GM19023 (cell line): ENCODE data around the gene GPALPP1.
"Not testable (repeated sequence)": the region's sequence is repeated elsewhere in the genome, so short reads cannot be mapped to it uniquely, and the experiment has no call there.

Experiments
- ATAC-seq: cut with Tn5 transposase; IDR thresholded peaks from one replicate; pipeline ENCODE4 v1.9.1; 2021; ENCODE audit warnings: mild to moderate bottlenecking, moderate library complexity; ENCODE audit not compliant: unreplicated experiment

Gene GPALPP1, protein sequence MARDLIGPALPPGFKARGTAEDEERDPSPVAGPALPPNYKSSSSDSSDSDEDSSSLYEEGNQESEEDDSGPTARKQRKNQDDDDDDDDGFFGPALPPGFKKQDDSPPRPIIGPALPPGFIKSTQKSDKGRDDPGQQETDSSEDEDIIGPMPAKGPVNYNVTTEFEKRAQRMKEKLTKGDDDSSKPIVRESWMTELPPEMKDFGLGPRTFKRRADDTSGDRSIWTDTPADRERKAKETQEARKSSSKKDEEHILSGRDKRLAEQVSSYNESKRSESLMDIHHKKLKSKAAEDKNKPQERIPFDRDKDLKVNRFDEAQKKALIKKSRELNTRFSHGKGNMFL

DNA sequence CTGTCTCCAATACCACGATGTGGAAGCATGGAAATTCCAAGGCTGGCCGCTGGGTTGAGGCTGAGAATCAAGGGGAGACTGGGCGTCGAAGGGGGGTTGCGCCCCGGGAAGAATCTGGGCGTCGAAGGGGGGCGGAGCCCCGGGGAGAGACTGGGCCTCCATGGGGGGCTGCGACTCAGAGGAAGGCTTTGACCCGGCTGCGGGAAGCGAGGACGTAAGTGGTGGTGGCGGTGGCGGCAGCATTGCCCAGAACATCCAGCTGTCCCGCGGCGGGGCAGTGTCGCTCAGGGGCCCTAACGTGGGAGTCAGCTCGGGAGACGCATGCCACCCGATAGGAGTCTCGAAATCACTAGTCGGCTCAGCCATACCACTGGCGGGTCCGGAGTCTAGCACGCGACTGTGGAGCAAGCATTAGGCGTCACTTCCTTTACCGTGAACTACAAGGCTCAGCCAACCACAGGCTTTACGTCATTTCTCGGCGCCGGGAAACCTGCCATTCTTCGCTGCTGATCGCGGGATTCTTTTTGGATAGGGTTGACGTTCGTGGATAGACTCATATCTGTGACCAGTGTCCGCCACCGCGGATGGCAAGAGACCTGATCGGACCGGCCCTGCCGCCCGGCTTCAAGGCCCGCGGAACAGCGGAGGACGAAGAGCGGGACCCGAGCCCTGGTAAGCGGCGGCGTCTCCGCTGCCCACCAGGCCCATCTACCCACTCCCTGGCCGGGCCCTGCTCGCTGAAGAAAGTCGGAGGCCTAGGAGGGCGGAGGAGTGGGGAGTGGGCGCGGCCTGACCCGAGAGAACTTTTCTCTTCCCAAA, at the start of gene GPALPP1, which contains the start of gene NUFIP1:
Gene GPALPP1, plus strand, starts transcription at position 468 of the 819 bp plus-strand sequence. Its CDS starts 117 bp downstream, at position 585.
Gene NUFIP1, minus strand, starts transcription at position 401 of the 819 bp plus-strand sequence. Its CDS starts 35 bp downstream, at position 366.
- peak; percentile 99 for ATAC-seq

DNA sequence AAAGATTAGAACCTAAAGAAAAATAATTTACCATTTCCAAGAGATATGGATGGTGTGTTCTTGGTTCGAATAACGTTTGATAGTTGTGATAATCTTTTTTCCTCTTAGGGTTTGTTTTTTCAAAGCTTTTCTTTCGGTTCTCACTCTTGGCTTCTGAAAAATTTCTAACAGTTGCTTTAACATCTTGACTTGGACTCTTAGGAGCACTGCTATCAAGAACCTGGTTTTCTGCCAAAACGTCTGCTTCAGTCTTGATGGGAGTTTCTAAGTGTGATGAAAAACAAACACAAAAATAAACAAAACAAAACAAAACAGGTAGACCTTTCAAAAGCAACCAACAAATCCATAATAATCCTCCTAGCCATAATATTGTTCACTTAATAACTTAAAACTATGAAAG, 45.9 kb upstream of the GPALPP1 start:
- ATAC-seq: not testable (repeated sequence)

DNA sequence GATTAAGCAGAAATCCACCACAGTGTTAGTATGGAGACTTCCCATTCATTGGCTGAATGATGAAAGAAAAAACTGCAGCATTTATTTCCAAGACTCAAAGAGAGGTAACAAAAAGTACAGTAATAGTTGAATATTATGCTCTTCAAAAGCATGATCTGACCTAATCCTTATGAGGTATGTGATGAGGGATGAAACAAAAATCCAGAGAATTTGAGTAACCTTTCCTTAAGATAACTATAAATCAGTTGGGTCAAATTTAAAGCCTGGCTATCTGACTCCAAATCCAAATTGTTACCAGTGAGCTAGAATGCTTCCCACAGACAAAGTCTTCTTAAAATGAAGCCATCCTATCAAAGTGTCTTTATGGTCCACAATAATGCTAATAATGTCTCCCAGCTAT, 38.2 kb upstream of the GPALPP1 start:
- ATAC-seq: no peak

DNA sequence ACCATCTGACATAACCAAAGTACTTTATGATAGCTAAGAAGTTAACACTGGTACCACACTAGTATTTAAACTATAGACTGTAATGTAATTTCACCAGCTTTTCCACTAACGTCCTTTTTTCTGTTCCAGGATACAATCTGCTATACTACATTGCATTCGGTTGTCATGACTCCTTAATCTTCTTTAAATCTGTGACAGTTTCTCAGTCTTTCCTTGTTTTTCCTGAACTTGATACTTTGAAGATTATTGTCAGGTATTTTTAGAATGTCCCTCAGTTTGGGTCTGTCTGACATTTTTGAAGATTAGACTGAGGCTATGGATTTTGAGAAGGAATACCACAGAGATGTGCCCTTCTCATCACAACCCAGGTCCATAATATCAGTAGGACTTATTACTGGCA, 36.7 kb upstream of the GPALPP1 start:
- no peak for ATAC-seq

DNA sequence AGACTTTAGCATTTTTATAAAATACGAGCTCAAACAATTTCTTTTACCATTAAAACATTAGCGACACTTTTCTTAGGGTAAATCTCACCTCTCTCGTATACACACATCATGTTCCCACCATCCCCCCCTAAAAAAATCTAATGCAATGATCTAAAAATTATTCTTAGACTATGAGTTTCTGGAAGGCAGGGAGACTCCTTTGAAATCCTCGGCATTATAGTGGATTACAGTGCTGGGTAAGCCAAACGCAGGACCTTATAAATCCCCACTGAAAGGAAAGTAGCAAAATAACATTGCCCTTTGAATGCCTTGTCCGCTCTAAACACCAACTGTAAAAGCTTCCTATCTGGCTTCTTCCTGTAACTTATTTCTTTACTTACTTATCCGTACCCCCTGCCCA, 35.1 kb upstream of the GPALPP1 start:
- ATAC-seq: no peak

DNA sequence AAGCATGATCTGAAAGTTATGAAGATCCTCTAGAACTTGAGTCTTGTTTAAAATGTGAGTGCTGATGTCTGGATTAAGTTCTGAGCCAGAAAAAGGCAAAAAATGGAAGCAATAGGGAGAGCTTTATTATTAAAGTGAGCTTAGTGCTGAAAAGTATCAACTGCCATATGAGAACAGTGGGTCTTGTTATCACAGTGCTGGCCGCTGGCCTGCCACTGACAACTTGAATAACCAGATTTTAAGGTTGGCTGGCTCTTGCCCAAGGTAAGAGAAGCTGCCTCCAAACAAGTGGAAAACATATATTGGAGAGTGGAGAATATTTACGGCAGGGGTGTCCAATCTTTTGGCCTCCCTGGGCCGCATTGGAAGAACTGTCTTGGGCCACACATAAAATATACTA, 33.9 kb upstream of the GPALPP1 start:
- no peak for ATAC-seq

DNA sequence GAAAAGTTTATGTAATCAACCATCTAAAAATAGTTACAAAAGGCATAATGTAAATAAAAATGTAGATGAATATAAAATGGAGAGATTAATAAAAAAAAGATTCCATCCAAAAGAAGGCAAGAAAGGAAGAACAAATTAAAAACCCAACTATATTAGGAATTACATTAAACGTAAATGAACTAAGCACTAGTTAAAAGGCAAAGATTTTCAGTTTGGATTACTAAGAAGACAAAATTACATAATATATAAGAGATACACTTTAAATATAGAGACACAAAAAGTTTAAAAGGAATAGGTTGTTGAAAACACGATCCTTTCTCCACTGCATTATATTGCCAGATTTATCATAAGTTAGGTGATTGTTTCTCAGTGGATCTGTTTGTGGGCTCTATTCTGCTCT, 27.3 kb upstream of the GPALPP1 start:
- ATAC-seq: no peak

DNA sequence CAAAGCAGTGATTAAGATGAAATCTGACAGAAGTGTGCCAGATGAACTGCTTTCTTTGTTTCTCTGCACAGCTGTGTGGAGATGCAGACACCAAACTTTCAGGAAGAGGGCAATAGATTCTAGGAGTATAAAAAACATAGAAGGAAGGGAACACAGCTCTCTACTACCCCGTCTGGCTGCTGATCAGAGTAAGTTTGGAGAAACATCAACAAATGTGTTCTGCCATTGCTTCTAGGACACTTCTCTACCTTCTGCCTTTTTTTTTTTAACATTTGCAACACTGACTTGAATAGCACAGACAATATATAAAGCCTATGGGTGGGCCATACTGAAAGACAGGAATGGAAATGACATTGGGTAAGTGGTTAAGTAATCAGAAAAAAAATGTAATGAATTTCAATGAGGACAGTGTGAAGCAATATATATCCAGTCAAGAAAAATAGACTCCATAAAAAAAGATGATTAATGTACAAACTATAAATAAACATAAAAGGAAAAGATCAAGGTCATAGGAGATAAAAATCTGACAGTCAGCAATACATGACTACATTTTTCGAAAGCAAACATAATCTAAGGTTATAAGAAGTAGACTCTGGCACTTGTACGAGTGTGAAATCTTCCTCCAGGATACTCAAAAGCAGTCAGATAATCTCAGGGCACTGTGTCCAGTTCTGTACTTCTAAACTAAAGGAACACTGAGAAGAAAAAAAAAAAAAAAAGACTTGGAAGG, 21.5 kb upstream of the GPALPP1 start:
- ATAC-seq: no peak

DNA sequence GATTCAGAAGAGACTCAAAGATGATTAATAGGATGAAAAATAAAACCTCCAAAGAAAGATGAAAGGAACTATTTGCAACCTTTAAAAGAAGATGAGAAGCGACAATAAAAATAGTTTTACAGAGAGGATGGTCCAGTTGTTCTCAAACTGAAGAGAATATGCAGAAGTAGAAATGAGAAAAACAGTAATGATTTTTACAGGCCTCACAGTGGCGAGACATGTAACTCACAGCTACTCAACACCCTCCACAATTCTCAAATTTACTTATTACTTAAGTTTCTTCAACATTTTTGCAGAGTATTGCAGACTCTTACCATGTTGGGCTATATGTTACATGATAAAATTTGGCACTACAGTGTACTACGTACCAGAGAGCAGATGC, 20.9 kb upstream of the GPALPP1 start:
- no peak for ATAC-seq

DNA sequence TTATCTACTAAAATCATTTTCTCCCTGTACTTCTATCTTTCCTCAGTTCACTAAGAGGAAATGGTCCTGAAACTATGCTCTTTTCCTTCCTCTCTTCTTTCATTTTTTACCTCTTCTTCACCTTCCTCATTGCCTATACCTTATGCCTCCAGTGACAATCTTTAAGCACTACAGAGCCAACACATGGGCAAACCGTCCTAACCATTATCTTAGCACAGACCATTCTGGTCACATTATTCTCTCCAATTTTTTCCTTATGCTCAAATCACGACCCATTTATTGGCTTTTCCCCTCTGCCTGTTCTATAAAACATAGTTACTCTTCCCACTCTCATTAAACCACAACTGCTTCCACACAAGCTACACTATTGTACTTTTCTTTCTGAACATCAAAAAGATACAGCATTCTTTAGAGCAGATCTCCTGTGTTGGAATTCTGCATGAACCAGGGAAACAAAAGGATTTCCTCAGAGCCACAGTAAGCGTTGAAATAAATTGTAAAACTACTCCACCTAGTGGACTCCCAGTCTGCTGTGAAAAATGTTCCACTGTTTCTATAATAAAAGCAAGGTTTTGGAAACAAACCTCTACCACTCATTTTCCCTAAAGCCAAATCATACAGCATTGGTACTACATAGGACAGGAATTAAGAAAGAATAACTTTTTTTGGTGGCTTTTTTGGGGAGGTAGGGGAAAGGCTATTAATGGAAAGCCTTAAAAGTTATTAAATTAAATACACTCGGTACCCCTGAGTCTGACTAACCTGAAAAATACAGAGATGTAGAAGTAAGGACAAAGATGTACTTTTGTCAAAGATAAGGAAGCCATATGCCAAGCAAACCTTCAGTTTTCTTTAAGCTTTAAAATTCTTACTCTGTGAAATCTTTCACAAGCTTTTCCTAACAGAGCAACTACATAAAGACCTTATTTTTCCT, 19.5 kb upstream of the GPALPP1 start:
- ATAC-seq: no peak

DNA sequence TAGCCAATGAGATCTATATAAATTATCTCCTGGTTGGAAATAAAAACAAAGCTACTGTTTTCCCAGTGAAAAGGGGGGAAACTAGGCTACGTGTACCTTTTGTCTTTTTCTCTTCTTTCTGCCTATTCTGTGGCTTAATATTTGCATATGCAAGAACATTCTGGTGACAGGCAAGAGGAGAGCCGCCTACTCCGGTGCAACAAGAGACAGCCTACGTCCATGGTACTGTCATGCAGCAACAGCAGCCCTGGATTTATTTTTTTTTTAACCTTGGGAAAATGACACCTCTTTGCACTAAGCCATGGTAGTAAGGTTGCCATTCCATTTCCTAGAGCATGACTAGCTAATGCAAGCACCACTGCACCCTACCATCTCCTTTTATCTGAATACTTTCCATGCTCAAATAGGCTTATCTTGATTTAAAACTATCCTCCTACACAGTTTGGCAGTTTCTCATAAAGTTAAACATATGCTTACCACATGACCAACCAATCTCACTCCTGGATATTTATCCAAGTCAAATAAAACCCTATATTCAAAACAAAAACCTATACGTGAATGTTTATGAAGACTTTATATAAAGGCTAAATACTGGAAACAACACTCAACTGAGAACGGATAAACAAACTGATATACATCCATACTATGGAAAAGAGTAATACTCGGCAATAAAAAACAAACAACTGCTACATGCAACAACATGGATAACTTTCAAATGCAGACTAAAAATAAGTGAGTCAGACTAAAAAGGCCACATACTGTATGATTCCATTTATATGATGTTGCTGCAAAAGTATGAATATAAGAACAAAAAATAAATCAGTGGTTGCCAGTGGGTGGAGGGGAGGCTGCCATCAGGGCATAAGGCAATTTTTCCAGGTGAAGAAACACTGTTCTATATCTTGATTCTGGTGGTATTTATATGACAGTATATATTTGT, 17.4 kb upstream of the GPALPP1 start:
- no peak for ATAC-seq

DNA sequence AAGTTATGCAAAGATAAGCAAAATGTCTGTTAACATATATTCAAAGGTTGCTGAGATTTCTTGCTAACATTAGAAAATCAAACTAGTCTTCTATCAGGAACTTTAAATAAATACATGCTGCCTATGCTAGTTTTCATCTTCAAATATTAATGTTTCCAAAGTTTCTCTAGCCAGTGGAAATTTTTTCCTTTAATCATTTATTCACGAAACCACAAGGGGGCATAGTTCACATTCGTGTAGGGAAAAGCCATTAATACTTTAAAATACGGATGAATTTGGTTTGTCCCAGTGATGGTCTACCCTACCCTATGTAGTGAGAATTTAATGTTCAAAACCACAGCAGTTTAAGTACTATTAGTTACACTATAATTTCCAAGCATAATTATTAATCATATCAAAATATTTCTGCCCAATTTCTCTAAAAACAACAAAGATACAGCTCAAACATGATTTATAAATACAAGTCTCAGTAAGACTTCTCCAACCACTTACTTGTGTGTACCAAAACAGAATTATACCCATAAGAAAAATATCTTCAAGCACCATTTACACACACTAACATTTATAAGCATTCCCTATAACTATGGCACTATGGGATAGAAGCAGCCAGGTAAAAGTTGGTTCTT, 16.3 kb upstream of the GPALPP1 start:
- no peak for ATAC-seq

DNA sequence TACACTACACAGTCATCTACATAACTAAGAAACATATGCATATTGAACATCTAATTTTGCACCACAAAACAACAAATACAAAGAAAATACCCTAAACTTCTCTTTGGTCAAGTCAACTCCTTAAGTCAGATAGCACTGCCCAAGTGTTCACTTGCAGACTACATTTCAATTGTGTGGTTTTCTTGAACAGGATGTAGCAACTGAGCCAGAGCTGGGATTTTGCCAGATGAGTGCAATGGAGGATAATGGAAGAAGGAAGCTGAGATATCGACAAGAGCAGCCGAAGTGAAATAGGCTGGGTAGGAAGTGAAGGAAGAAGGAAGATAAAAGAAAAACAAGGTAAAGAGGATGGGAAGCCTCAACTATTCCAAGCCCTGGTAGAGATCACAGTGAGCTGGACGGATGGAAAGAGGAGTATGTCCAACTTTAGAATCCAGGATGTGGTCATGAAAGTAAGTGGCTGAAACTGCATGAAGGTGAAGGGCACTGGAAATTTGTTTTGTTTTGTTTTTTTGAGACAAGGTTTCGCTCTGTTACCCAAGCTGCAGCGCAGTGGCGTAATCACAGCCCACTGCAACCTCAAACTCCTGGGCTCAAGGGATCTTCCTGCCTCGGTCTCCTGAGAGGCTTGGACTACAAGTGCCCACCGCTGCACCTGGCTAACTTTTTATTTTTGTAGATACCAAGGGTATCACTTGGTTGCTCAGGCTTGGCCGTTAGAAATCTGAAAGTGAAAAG, 15.1 kb upstream of the GPALPP1 start:
- ATAC-seq: peak; percentile 62

DNA sequence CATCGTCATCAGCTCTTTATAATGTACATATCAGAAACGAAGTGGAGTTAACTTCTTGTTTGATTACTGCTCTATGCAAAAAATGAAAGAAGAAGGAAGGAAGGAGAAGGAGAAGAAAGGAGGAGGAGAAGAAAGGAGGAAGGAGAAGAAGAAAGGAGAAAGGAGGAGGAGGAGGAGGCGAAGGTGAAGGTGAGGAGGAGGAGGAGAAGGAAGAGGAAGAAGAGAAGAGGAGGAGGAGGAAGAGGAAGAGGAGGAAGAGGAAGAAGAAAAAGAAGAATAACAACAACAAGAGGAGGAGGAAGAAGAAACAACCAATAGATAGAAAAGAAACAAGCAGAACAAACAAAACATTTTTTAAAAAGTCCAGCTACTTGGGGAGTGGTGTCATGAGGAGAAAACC, 13.1 kb upstream of the GPALPP1 start:
- ATAC-seq: no peak

DNA sequence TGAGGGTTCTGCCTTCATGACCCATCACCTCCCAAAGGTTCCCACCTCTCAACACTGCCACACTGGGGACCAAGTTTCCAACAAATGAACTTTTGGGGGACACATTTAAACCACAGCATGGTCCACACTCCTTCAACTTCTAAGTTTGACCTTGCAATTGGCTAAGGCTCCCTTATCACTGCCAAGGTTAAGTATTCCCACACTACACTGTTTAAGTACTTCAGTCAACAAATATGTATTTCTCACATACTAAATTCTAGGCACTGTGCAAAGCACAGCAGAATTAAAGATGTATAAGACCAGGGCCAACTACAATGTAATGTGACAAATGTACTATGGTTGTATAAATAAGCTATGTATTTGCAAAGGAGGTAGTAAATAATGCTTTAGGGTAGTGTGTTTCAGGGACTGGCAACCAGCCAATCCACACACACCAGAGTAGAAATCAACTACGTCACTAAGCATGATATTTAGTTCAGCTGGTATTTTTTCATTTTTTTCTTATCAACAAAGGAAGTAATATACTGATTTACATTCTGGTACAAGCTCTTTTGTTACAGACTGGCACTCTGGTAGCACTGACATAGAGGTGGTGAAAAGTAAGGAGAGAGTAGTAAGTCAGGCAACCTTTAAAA, 12.3 kb upstream of the GPALPP1 start:
- ATAC-seq: no peak

DNA sequence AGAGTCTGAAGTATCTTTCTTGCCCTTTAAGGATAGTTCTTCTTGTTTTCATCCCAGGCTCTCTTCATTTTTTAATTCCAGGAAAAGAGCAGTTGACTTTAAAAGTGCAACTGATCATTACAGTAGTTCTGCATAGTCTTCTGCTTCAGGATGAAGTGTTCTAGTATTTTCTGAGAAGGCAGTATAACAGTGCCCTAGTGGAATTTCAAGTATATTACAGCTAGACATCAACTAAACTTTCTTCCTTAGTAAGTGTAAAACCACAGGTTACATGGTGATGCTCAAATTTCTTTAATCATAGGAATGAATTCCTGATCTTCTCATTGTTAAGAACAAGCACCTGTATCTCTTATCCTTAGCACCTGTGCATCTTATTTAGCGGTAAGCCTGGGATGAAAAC, 11.0 kb upstream of the GPALPP1 start:
- no peak for ATAC-seq

DNA sequence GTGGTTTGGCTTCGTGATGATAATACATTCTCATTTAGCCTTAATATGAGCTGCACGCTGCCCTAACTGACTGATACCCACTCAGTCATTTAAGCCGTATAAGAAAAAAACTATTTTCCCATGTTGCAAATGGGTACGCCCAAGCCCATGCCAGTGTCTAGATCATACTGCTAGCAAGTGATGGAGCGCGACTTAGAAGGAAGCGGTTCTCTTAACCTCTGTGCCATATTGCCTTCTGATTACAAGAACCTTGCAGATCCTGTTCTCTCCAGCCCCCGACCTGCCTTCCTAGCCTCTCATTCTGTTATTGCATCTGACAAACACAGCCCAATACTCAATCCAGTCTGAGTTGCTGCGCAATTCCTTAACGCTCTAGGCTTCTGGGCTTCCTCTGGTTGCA, 603 bp downstream of the GPALPP1 start:
- no peak for ATAC-seq

DNA sequence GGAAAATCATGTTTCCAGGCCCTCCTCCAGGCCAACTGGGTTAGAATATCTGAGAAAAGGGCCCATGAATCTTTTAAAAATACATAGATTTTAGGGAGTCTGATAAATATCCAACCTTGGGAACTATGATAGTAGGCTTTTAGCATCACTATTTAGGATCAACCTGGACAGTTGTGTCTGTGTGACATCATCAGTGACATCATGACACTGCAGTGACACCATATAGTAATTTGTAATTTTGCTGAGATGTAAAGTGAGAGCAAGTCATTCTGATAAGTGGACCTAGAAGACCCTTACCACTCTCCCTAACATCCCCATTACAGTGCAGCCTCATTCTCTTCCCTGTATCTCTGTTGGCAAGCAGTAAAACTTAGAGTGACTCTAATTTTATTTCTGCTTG, 14.1 kb downstream of the GPALPP1 start:
- no peak for ATAC-seq
